ENCODE measurements around the gene SLC25A40.
"Not testable (repeated sequence)": the region's sequence is repeated elsewhere in the genome, so short reads cannot be mapped to it uniquely, and the experiment has no call there.

SLC25A40 gene, protein sequence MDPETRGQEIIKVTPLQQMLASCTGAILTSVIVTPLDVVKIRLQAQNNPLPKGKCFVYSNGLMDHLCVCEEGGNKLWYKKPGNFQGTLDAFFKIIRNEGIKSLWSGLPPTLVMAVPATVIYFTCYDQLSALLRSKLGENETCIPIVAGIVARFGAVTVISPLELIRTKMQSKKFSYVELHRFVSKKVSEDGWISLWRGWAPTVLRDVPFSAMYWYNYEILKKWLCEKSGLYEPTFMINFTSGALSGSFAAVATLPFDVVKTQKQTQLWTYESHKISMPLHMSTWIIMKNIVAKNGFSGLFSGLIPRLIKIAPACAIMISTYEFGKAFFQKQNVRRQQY

DNA sequence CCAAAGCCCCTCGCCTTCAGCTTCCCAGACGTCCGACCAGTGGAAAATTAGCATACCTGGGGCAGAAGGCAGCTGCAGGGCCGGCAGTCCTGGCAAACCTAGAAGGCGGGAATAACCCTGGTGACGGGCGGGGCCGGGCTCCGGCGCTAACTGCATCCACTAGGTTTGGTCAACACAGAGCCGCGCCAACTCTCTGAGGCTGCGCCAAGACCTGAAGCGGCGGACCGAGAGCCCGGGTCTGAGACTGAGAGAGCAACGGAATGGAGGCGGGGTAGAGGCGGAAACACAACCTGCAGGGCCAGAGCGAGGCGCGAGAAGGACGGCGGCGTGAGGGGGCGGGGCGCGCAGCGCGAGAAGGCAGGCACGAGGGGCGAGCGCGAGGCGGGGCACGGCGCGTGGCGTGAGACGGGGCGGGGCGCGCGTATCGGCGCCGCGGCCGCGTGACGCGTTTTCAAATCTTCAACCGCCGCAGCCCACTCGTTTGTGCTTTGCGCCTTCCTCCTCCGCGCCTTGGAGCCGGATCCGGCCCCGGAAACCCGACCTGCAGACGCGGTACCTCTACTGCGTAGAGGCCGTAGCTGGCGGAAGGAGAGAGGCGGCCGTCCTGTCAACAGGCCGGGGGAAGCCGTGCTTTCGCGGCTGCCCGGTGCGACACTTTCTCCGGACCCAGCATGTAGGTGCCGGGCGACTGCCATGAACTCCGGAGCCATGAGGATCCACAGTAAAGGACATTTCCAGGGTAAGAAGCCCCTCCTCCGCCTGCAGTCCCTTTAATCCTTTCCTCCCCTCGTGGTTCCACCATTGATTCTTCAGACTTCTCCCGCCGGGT, at the start of gene SLC25A40, which contains the start of gene DBF4:
Gene SLC25A40 (minus strand): TSS at position 321 of the 829 bp plus-strand sequence. CDS start 17,633 bp downstream, outside the sequence.
Gene DBF4 (plus strand): TSS at position 454 of the 829 bp plus-strand sequence. CDS start 240 bp downstream, at position 694.
- DNase-seq: peak; percentile 98

DNA sequence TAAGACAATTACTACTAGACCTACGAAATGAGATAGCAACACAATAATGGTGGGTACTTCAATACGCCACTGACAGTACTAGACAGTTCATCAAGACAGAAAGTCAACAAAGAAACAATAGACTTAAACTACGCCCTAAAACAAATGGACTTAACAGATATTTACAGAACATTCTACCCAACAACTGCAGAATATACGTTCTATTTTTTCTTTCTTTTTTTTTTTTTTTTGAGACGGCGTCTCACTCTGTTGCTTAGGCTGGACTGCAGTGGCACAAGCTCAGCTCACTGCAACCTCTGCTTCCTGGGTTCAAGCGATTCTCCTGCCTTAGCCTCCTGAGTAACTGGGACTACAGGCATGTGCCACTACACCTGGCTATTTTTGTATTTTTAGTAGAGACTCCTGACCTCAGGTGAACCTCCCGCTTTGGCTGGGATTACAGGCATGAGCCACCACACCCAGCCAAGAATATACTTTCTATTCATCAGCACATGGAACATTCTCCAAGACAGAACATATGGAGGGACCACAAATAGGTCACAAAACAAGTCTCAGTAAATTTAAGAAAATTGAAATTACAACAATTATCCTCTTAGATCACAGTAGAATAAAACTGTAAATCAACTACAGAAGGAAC, 46.7 kb upstream of the SLC25A40 start:
- DNase-seq: not testable (repeated sequence)

DNA sequence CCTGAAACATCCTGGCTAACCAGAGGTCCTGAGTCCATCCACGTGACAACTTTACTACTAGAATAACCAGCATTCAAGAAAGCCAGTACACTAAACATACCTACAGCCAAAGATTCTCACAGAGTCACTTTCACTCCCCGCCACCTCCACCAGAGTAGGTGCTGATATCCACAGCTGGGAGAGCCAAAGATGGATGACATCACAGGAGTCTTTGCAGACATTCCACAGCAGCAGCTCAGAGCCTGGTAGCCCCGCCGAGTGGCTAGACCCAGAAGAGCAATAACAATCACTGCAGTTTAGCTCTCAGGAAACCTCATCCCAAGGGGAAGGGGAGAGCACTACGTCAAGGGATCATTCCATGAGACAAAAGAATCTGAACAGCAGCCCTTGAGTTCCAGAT, 44.4 kb upstream of the SLC25A40 start:
- DNase-seq: no peak

DNA sequence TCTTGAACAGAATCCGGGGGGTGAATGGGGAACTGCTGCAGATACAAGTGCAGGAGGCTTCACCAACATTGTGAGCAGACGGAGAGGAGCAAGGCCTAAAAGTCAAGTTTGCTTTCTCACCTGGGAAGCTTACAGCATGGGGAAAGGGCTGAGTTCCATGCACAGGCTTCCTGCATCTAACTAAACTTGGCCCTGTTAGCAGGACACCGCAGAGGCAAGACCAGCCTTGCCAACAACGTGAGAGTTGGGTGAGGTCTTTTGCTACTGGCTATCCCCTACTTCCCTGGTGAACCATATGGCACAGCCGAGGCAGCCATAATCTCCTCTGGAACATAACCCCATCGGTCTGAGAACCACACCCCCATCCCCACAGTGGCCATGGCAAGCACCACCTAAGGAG, 43.7 kb upstream of the SLC25A40 start:
- no peak for DNase-seq

DNA sequence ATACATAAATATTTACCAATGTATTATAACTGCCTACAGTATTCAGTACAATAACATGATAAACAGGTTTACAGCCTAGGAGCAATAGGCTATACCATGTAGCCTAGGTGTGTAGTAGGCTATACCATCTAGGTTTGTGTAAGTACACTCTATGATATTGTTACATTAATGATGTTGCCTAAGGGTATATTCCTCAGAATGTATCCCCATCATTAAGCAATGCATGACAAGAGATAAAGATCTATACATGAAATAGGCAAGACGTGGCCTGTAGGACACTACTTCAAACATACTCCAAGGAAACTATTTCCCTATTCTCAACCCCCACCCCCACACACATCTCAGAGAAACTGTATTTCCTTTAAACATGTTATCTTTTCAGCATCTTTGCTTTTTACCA, 42.6 kb upstream of the SLC25A40 start:
- DNase-seq: no peak

DNA sequence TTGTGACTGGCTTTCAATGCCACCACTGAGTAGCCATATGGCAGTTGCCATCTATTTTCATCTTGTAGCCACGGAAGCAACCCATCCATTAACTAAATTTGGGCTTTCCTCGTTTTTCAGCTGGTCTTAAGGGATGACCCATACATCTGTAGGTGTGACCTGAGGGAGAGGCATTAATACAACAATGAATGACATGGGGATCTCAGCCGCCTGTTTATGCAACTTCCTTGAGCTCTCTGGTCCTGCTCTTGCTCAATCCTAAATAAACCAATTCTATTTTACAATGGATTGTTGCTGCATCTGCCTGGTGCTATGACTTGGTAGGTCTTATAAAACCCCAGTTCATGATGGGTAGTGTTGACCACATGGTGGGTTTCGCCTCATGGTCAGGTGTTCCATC, 36.0 kb upstream of the SLC25A40 start:
- no peak for DNase-seq

DNA sequence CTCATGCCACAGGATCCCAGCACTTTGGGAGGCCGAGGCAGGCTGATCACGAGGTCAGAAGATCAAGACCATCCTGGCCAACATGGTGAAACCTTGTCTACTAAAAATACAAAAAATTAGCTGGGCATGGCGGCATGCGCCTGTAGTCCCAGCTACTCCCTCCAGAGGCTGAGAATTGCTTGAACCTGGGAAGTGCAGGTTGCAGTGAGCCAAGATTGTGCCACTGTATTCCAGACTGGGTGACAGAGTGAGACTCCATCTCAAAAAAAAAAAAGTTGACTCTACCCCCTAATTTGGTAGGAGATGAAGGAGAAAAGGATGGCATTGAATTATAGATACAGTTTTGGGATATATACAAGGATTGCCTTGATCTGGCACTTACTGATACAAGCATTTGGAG, 32.7 kb upstream of the SLC25A40 start:
- DNase-seq: not testable (repeated sequence)

DNA sequence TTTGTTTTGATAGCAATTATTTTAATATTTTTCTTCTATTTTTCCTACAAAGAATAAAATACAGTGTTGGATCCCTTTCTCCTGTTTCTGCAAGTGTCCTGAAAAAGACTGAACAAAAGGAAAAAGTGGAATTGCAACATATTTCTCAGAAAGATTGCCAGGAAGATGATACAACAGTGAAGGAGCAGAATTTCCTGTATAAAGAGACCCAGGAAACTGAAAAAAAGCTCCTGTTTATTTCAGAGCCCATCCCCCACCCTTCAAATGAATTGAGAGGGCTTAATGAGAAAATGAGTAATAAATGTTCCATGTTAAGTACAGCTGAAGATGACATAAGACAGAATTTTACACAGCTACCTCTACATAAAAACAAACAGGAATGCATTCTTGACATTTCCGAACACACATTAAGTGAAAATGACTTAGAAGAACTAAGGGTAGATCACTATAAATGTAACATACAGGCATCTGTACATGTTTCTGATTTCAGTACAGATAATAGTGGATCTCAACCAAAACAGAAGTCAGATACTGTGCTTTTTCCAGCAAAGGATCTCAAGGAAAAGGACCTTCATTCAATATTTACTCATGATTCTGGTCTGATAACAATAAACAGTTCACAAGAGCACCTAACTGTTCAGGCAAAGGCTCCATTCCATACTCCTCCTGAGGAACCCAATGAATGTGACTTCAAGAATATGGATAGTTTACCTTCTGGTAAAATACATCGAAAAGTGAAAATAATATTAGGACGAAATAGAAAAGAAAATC, 31.2 kb upstream of the SLC25A40 start:
- DNase-seq: not testable (repeated sequence)

DNA sequence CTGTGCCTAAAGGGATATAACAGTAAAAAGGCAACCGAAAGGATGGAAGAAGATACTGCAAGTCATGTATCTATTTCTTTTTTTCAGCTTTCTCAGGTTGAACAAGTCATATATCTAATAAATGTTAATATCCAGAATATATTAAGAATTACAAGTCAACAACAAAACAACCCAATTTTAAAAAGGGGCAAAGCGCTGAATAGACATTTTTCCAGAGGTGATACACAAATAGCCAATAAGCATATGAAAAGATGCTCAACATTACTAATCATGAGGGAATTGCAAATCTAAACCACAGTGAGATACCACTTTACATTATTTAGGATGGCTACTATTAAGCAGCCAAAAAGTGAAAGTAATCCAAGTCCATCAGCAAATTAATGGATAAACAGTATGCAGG, 23.1 kb upstream of the SLC25A40 start:
- DNase-seq: no peak

DNA sequence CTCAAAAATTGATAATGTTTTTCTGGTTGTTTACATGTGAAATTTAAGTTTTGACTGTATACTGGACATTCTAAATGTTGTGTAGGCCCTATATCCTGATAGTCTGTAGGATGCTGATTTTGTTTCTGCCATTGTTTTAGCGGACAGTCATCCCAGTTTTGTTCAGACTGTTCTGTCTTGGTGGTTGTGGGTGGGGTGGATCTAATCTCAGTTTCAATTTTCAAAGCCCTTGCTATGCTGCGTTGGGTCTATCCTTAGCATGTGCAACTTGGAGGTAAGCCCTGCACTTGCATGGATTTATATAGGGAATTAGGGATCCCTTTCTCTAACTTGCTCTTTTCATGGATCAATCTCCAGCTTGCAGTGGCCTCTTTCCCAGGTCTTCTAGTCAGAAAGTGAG, 19.2 kb upstream of the SLC25A40 start:
- no peak for DNase-seq

DNA sequence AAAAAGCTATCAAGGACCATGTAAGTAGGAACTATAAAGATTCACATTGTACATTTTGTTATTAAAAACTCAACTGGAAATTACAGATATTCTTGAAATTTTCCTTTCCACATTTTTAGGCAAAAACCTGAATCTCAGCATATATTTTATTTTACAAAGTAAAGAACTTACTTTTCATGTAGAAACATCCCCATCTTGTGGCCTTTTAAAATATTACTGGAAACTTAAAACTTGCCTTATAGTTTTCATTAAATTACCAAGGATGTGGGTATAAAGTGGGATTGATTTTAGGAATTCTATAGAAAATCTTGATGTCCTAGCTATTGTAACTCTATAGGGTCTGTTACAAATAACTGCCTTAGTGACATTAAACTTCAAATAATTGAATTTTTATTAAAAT, 10.7 kb upstream of the SLC25A40 start:
- DNase-seq: no peak

DNA sequence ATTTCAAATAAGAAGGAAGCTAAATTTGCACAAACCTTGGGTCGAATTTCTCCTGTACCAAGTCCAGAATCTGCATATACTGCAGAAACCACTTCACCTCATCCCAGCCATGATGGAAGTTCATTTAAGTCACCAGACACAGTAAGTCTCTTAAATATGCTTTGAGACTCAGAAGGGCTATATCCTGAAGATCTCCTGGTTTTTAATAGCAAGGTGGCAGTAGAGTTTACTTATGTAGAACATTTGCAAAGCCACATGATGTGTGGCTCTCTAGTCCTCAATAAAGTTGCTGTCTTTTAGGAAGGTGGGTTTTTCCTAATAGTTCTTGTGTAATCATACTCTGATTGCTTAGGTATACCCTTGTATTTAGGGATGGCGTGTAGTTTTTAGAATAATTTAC, 8.9 kb upstream of the SLC25A40 start:
- DNase-seq: no peak

DNA sequence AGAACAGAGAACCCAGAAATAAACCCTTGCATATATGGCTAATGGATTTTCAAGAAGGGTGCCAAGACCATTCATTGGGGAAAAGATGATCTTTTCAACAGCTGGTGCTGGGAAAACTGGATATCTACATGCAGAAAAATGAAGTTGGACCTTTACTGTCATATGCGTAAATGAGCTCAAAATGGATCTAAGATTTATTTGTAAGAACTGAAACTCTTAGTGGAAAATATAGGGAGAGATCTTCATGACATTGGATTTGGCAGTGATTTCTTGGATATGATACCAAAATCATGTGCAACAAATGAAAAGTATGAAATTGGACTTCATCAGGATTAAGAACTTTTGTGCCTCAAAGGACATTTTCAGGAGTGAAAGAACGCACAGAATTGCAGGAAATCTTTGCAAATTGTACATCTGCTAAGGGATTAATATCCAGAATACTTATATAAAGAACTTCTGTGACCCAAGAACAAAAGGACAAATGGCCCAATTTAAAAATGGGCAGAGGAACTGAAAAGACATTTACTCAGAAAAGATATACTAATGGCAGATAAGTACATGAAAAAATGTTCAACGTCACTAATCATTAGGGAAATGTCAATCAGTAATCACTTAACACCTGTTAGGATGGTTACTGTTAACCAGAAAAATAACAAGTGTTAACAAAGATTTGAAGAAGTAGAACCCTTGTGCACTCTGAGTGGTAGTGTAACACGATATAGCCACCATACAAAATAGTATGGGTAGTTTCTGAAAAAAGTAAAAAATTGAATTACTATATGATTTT, 6.2 kb upstream of the SLC25A40 start:
- DNase-seq: no peak

DNA sequence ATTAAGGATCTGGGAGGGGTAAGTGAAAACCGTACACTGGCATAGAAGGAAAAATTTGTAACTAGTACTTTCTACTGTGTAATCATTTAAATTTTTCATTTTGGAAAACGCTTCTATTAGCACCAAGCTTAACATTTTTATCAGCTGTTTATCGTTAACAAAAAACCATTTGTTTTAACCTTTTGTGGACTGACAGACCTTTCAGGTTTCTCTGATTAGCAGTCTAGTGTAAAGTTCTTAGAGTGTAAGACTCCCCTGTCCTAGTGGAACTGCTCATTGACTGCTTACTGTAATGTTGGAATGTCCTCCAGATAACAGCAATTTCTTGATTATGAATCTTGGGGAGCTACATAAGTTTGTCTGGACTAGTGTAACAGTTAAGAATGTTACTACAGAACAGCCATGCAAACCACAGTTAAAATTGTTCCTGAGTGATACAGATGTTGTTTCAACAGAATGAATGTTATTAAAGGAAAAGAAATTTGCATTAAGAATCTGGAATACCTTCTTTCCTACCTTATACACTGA, 2.1 kb upstream of the SLC25A40 start:
- DNase-seq: no peak

DNA sequence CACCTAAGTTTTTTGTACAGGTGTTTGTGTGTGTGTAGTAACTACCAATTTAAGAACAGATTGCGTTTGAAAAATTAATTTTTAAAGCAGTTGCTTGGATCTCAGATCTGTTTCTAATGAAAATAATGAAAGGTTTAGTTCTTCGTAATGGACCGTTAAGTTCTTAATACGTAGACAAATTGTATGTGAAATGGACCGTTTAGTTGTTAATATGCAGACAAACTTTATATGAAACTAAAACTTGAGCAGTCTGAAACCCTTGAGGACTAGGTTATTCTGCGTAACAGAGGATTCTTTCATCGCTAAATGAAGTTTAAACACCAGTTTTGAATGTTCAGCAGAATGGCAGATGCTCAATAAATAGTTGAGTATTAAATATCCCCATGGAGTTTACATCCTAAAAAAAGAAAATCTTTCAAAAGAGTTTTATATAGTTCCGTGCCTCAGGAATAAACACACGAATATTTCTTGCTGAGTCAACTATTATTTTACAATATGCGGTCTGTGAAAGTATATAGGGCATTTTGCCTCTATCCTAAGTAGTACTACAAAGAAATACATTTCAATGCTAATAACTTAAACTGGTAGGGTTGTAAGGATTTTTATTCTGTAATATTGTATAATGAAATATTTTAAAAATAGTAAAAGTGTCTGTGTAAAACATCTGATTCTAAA, 1.3 kb upstream of the SLC25A40 start:
- no peak for DNase-seq

DNA sequence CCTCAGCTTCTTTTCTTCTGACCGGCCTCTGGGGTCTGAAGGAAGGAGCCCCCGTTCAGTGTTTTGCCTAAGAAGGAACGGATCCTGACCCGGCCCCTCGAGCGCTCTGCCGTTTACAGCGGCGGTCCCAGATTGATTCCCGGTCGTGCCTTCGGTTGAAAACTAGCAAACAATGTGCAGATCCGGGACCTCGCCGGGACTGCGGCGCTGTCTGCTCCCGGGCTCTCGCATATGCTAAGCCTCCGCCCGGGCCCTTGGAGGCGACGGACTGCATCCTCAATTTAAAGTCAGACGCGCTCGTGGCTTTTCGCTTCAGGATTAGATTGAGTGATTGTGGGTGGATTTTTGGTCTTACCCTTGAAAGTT, 692 bp upstream of the SLC25A40 start:
- peak; percentile 77 for DNase-seq

DNA sequence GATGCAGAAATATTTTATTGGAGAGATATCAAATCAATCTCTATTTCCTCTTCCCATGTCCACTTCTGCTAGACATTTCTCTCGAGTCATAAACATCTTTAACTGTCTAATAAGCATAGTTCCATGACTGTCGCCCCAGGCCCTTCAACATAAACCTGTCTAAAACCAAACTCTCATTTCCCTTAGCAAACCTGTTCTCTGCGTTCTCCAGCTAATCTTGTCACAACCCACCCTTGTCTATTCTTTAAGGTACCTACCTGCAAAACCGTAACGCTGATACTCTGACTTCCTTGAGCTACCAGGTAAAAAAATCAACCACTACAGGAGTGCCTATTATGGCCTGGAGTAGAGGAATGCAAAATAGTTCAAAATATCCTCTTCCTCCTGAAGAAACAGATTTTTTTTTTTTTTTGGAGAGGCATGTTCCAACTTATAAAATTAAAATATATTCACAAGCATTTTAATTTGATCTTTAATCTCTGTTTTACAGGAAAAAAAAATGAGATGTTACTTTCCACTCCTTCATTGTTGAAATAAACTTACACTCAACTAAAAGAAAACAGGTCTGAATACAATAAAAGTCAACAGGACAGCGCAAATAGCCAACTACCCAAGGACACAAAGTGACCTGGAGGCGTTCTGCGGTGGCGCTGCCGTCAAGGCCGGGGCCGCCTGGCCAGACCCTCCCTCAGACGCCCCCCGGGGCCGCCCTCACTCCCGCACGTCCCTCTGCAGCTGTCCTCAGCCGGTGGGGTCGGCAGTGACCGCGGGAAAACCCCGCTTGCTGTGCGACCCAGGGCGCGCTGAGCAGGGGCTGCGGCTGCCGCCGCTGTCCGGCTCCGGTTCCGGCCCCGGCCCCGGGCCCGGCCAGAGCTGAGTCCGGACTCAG, 765 bp downstream of the SLC25A40 start:
- DNase-seq: no peak

DNA sequence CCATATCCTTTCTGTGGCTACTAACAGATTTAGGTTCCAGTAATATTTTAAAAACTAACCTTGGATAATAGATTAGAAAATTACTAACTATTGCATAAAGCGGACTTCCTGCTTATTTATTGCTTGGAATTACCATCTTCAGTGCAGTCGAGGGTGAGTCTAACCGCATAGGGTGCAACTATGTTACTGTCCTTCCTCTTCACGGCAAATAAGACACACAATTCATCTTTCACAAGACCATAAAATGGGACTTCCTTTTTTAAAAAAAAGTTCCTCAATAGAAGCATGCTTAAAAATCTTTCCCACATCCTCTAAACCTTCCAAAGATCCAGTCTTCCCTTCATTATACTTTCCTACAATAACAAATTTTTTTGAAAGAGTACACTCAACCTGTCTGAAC, 2.1 kb downstream of the SLC25A40 start:
- DNase-seq: no peak

DNA sequence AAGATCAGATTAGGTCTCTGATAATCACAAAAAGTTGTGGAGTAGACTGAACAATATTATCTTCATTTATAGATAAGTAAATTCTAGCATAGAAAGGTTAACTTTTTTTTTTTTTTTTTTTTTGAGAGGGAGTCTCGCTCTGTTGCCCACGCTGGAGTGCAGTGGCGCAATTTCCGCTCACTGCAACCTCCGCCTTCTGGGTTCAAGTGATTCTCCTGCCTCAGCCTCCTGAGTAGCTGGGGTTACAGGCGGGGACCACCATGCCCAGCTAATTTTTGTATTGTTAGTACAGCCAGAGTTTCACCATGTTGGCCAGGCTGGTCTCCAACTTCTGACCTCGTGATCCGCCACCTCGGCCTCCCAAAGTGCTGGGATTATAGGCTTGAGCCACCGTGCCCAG, 2.8 kb downstream of the SLC25A40 start:
- not testable (repeated sequence) for DNase-seq

DNA sequence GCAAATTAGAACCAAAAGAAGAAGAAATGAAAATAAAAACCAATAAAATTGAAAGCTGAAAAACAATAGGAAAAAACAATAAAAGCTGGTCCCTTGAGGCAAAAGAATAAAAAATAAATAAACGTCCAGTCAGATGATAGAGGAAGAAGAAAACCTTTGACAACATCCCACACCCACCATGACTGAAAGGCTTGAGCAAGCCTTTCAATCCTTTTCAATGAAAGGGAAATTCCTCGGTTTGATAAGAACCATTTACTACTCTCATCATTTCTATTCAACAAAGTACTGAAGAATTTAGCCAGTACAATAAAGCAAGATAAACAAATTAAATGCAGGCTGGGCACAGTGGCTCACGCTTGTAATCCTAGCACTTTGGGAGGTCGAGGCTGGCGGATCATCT, 3.8 kb downstream of the SLC25A40 start:
- no peak for DNase-seq

All from activated CD8-positive, alpha-beta memory T cell treated with anti-CD3 and anti-CD28 coated beads, Interleukin-2, amount 50 U/mL, for 48 hours (primary cell).